ENCODE measurements around the gene GRIP2. TPM values are rescaled to one million over a fixed set of nuclear protein-coding genes. Genes with fewer than 3 reads are reported as not detected.

The GRIP2 gene
- total and polyA plus RNA-seq, 9 donors, result 1.1 to 19.4 (median 5.4) TPM

GRCh38 chr3:14576163-14576562 lies 36.0 kb upstream of the GRIP2 start:
- intact Hi-C loops (cut with DNase I), result no loop called here
- Histone ChIP-seq H3K27me3 (no peaks in the 10 kb centered on the region), H3K4me3 (no peak overlapping the region), H3K4me1 (ENCODE audit: insufficient read depth) (no peaks in the 10 kb centered on the region), H3K9me3 (no peaks in the 10 kb centered on the region), H3K27ac (no peak overlapping the region), H3K36me3 (no peaks in the 10 kb centered on the region)
- WGBS, 3 donors, result 88 to 91% (median 89%) methylated on average over 9 of the region's 9 CpGs
- no peak for TF ChIP-seq EP300 (IDR thresholded peaks at IDR 0.05)
- TF ChIP-seq, protein P1, sequence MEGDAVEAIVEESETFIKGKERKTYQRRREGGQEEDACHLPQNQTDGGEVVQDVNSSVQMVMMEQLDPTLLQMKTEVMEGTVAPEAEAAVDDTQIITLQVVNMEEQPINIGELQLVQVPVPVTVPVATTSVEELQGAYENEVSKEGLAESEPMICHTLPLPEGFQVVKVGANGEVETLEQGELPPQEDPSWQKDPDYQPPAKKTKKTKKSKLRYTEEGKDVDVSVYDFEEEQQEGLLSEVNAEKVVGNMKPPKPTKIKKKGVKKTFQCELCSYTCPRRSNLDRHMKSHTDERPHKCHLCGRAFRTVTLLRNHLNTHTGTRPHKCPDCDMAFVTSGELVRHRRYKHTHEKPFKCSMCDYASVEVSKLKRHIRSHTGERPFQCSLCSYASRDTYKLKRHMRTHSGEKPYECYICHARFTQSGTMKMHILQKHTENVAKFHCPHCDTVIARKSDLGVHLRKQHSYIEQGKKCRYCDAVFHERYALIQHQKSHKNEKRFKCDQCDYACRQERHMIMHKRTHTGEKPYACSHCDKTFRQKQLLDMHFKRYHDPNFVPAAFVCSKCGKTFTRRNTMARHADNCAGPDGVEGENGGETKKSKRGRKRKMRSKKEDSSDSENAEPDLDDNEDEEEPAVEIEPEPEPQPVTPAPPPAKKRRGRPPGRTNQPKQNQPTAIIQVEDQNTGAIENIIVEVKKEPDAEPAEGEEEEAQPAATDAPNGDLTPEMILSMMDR (IDR thresholded peaks at IDR 0.05), result no peak
- no peak for TF ChIP-seq POLR2A (IDR thresholded peaks at IDR 0.05)
- no peak for DNase-seq

DNA sequence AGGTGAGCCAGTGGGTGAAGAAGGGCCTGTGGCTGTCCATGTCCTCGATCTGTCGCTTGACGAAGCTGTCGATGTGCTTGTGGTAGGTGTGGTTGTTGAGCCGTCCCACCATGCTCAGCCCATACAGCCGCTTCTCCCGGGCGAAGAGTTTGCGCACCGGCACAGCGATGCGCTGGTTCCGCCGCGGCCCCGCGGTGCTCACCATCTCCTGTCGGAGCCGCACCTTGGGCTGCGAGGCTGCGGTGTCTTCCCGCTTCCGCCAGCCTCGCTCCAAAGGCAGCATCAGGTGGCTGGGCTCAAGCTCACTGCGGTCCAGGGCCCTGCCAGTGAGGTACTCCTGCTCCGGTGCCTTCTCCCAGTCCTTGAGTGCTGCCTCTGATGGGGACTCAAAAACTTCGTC lies 34.0 kb upstream of the GRIP2 start:
- H3K4me1 ChIP-seq (ENCODE audit: insufficient read depth), result no peaks in the 10 kb centered on the region
- WGBS, 3 donors, result 69 to 89% (median 80%) methylated on average over 26 to 27 of the region's 27 CpGs
- intact Hi-C loops (cut with DNase I), result no loop called here
- TF ChIP-seq, protein P1 (IDR thresholded peaks at IDR 0.05), result no peak
- no peak for TF ChIP-seq POLR2A (IDR thresholded peaks at IDR 0.05)
- no peak for TF ChIP-seq EP300 (IDR thresholded peaks at IDR 0.05)
- H3K27ac ChIP-seq, result no peak overlapping the region
- H3K9me3 ChIP-seq, result no peaks in the 10 kb centered on the region
- H3K27me3 ChIP-seq, result no peaks in the 10 kb centered on the region
- H3K4me3 ChIP-seq, result no peak overlapping the region
- no peaks in the 10 kb centered on the region for H3K36me3 ChIP-seq
- DNase-seq, result no peak

DNA sequence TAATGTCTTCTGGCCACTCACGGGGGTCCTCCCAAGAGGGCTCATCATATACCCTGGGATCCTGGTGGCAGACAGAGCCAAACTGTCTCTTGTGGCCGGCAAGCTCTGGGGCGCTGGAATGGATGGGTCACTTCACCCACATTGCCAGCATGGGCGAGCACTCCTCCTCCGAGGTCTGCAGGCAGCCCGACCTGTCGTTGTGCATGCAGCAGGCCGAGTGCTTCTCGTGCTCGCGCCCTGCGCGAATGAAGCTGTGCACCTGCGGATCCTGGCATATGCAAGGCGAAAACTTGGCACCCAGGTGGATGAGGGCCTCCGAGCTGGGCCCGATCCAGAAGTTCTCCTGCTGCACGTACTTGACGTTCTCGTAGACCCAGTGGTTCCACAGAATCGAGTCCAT lies 33.6 kb upstream of the GRIP2 start:
- Histone ChIP-seq H3K27ac (no peak overlapping the region), H3K4me1 (ENCODE audit: insufficient read depth) (no peaks in the 10 kb centered on the region), H3K27me3 (no peaks in the 10 kb centered on the region), H3K4me3 (no peak overlapping the region), H3K36me3 (no peaks in the 10 kb centered on the region), H3K9me3 (no peaks in the 10 kb centered on the region)
- no peak for TF ChIP-seq EP300 (IDR thresholded peaks at IDR 0.05)
- TF ChIP-seq POLR2A (IDR thresholded peaks at IDR 0.05), result no peak
- TF ChIP-seq, protein P1 (IDR thresholded peaks at IDR 0.05), result no peak
- DNase-seq, result no peak
- intact Hi-C loops (cut with DNase I), result no loop called here
- 89 to 94% (median 91%) methylated on average over 21 of the region's 21 CpGs for WGBS, 3 donors

- TF ChIP-seq POLR2A (IDR thresholded peaks at IDR 0.05) (no peak), EP300 (IDR thresholded peaks at IDR 0.05) (no peak)
- TF ChIP-seq, protein P1 (IDR thresholded peaks at IDR 0.05), result no peak
- H3K4me3 ChIP-seq, result no peak overlapping the region
- no peaks in the 10 kb centered on the region for H3K27me3 ChIP-seq
- intact Hi-C loops (cut with DNase I), result no loop called here
- H3K36me3 ChIP-seq, result no peaks in the 10 kb centered on the region
- no peaks in the 10 kb centered on the region for H3K4me1 ChIP-seq (ENCODE audit: insufficient read depth)
- no peaks in the 10 kb centered on the region for H3K9me3 ChIP-seq
- DNase-seq, result no peak
- 73 to 79% (median 77%) methylated on average over 5 of the region's 5 CpGs for WGBS, 3 donors
- no peak overlapping the region for H3K27ac ChIP-seq
Measured at GRCh38 chr3:14570864-14571263, 30.7 kb upstream of the GRIP2 start.

GRCh38 chr3:14570089-14570488 lies 29.9 kb upstream of the GRIP2 start:
- Histone ChIP-seq H3K27ac (no peak overlapping the region), H3K4me1 (ENCODE audit: insufficient read depth) (no peaks in the 10 kb centered on the region), H3K36me3 (no peaks in the 10 kb centered on the region), H3K9me3 (no peaks in the 10 kb centered on the region), H3K4me3 (no peak overlapping the region), H3K27me3 (no peaks in the 10 kb centered on the region)
- DNase-seq, result no peak
- intact Hi-C loops (cut with DNase I), result no loop called here
- 32 to 44% (median 37%) methylated on average over 5 of the region's 5 CpGs for WGBS, 3 donors
- TF ChIP-seq EP300 (IDR thresholded peaks at IDR 0.05), result no peak
- no peak for TF ChIP-seq POLR2A (IDR thresholded peaks at IDR 0.05)
- TF ChIP-seq, protein P1 (IDR thresholded peaks at IDR 0.05), result no peak

All from ovary (tissue), 9 donors.